ENCODE results near the gene SECISBP2.

Gene SECISBP2

GRCh38 chr9:89362647-89363310, 44.5 kb downstream of the SECISBP2 start (continued):
- TF ChIP-seq REPIN1 (tag by site-specific recombination; IDR thresholded peaks at IDR 0.05; ENCODE audit: low read depth) (no peak), ZNF488 (tag by site-specific recombination; IDR thresholded peaks at IDR 0.05) (no peak), ZNF335 (tag by site-specific recombination; conservative IDR thresholded peaks at IDR 0.05) (no peak), GLIS2 (tag by site-specific recombination; IDR thresholded peaks at IDR 0.05) (no peak)

GRCh38 chr9:89363311-89363670, 45.0 kb downstream of the SECISBP2 start:
- H3K9me3 ChIP-seq (ENCODE audit: control insufficient read depth, insufficient read depth, low read depth, low read length): no peaks in the 10 kb centered on the region
- no peak overlapping the region for H3K27ac ChIP-seq (ENCODE audit: extremely low read depth, low read depth, low read length)
- peaks cover 0 to 48% of the 10 kb centered on the region in 2 experiments; a peak in 1 of 3 replicates for H3K36me3 ChIP-seq (ENCODE audit: control insufficient read depth in 2 of 2, insufficient read depth in 1 of 2, low read length in 2 of 2)
- ChIA-PET POLR2A (no interaction called here), CTCF (interaction anchor here (1.3 kb wide), 1 partner anchor 186 kb away, joined by 6 read pairs; no protein-coding TSS in a partner anchor)
- TF ChIP-seq ZFHX2 (tag by site-specific recombination; conservative IDR thresholded peaks at IDR 0.05): no peak
- no peak for TF ChIP-seq ZNF19 (tag by site-specific recombination; IDR thresholded peaks at IDR 0.05; ENCODE audit: low read depth)
- H3K4me1 ChIP-seq (ENCODE audit: control insufficient read depth, insufficient read depth, low read length): no peaks in the 10 kb centered on the region
- no peak overlapping the region for H3K4me3 ChIP-seq (ENCODE audit: low read depth, low read length)

GRCh38 chr9:89363921-89364665, 45.8 kb downstream of the SECISBP2 start:
- peaks cover 0 to 40% of the 10 kb centered on the region in 2 experiments; a peak in 1 of 3 replicates for H3K36me3 ChIP-seq (ENCODE audit: control insufficient read depth in 2 of 2, insufficient read depth in 1 of 2, low read length in 2 of 2)
- no peaks in the 10 kb centered on the region for H3K4me1 ChIP-seq (ENCODE audit: control insufficient read depth, insufficient read depth, low read length)
- TF ChIP-seq PRDM6 (tag by site-specific recombination; IDR thresholded peaks at IDR 0.05): no peak
- no peak for TF ChIP-seq ZNF629 (tag by site-specific recombination; IDR thresholded peaks at IDR 0.05)
- no peak for TF ChIP-seq ZNF473 (tag by site-specific recombination; IDR thresholded peaks at IDR 0.05)
- H3K27ac ChIP-seq (ENCODE audit: extremely low read depth, low read depth, low read length): no peak overlapping the region
- H3K4me3 ChIP-seq (ENCODE audit: low read depth, low read length): no peak overlapping the region
- H3K9me3 ChIP-seq (ENCODE audit: control insufficient read depth, insufficient read depth, low read depth, low read length): no peaks in the 10 kb centered on the region
- ChIA-PET POLR2A (no interaction called here), CTCF (interaction anchor here (1.3 kb wide), 1 partner anchor 185 kb away, joined by 6 read pairs; no protein-coding TSS in a partner anchor)

GRCh38 chr9:89364666-89365531, 46.6 kb downstream of the SECISBP2 start:
- Histone ChIP-seq H3K36me3 (ENCODE audit: control insufficient read depth in 2 of 2, insufficient read depth in 1 of 2, low read length in 2 of 2) (peaks cover 0 to 34% of the 10 kb centered on the region in 2 experiments; a peak in 2 of 3 replicates), H3K4me3 (ENCODE audit: low read depth, low read length) (no peak overlapping the region), H3K27ac (ENCODE audit: extremely low read depth, low read depth, low read length) (no peak overlapping the region), H3K9me3 (ENCODE audit: control insufficient read depth, insufficient read depth, low read depth, low read length) (no peaks in the 10 kb centered on the region), H3K4me1 (ENCODE audit: control insufficient read depth, insufficient read depth, low read length) (no peaks in the 10 kb centered on the region)
- TF ChIP-seq ZNF585B (tag by site-specific recombination; IDR thresholded peaks at IDR 0.05) (no peak), ZNF76 (tag by site-specific recombination; IDR thresholded peaks at IDR 0.05; ENCODE audit: borderline replicate concordance, low read depth) (no peak)
- POLR2A ChIA-PET: no interaction called here
- CTCF ChIA-PET: no interaction called here
